Common myeloid progenitor, CD34-positive (primary cell): ENCODE data around the gene GCNT2.
A peak's percentile ranks its signal among the peaks of the same experiment; 100 is the strongest.

Experiments
- CTCF ChIA-PET: fragments of 350-600 bp; sonication (Branson Sonifier 250); formaldehyde crosslinking; loops from one replicate; lab custom pipeline; 2021; ENCODE audit warnings: antibody characterized with exemption; lab: Charles Lee
- POLR2A ChIA-PET: fragments of 350-600 bp; sonication (Branson Sonifier 250); formaldehyde crosslinking; loops from one replicate; lab custom pipeline; 2021; ENCODE audit warnings: antibody characterized with exemption; lab: Charles Lee
- DNase-seq, 3 donors: peaks; one replicate each; pipeline versions ENCODE4 v3.0.0 to v3.0.0-alpha.2; 2013
- H3K27ac ChIP-seq, 2 experiments: 1 replicate in 1 of 2; 2 replicates in 1 of 2; pipeline ENCODE4 v1.7.0; 2013; ENCODE audit warnings: inconsistent platforms in 2 of 2, low read length in 2 of 2, mild to moderate bottlenecking in 2 of 2, low read depth in 1 of 2, moderate library complexity in 1 of 2; ENCODE audit not compliant: severe bottlenecking in 2 of 2, insufficient read depth in 1 of 2, poor library complexity in 1 of 2
- H3K27me3 ChIP-seq, 5 experiments: replicated peaks in 2 of 5; 1 replicate in 3 of 5; 2 replicates in 2 of 5; pipeline versions ENCODE4 v1.6.1 to v1.7.0; 2013; ENCODE audit warnings: low read length in 4 of 5, mild to moderate bottlenecking in 2 of 5, moderate library complexity in 2 of 5, inconsistent platforms in 1 of 5; ENCODE audit not compliant: insufficient read depth in 5 of 5, control insufficient read depth in 4 of 5
- H3K36me3 ChIP-seq, 4 experiments: 1 replicate in 2 of 4; 2 replicates in 2 of 4; pipeline versions ENCODE4 v1.6.1 to v1.7.0; 2013; ENCODE audit warnings: low read length in 3 of 4, control low read depth in 1 of 4, mild to moderate bottlenecking in 1 of 4; ENCODE audit not compliant: control insufficient read depth in 4 of 4, insufficient read depth in 4 of 4
- H3K4me1 ChIP-seq, 4 experiments: 1 replicate in 3 of 4; 2 replicates in 1 of 4; pipeline versions ENCODE4 v1.6.1 to v1.7.1; 2013; ENCODE audit warnings: low read length in 3 of 4, mild to moderate bottlenecking in 3 of 4, control low read depth in 1 of 4, inconsistent platforms in 1 of 4, moderate library complexity in 1 of 4; ENCODE audit not compliant: control insufficient read depth in 4 of 4, insufficient read depth in 4 of 4; ENCODE audit errors: control extremely low read depth in 1 of 4
- H3K4me3 ChIP-seq, 7 experiments: 1 replicate in 4 of 7; 2 replicates in 3 of 7; pipeline versions ENCODE4 v1.5.1 to v1.7.0; 2013; ENCODE audit warnings: mild to moderate bottlenecking in 7 of 7, low read length in 6 of 7, moderate library complexity in 6 of 7, inconsistent platforms in 2 of 7, low read depth in 2 of 7, control low read depth in 1 of 7; ENCODE audit not compliant: insufficient read depth in 4 of 7, control insufficient read depth in 1 of 7; ENCODE audit errors: extremely low read depth in 1 of 7
- H3K9me3 ChIP-seq, 5 experiments: 1 replicate in 4 of 5; 2 replicates in 1 of 5; pipeline versions ENCODE4 v1.6.1 to v1.7.1; 2013; ENCODE audit warnings: low read length in 4 of 5, mild to moderate bottlenecking in 2 of 5, inconsistent platforms in 1 of 5, low read depth in 1 of 5, moderate library complexity in 1 of 5; ENCODE audit not compliant: control insufficient read depth in 4 of 5, insufficient read depth in 2 of 5; ENCODE audit errors: control extremely low read depth in 1 of 5
- WGBS: methylation state at CpG from one replicate; pipeline ENCODE4 v1.1.5; 2013; ENCODE audit not compliant: insufficient coverage; 5-methylcytosine and 5-hydroxymethylcytosine counted together

The GCNT2 gene

DNA sequence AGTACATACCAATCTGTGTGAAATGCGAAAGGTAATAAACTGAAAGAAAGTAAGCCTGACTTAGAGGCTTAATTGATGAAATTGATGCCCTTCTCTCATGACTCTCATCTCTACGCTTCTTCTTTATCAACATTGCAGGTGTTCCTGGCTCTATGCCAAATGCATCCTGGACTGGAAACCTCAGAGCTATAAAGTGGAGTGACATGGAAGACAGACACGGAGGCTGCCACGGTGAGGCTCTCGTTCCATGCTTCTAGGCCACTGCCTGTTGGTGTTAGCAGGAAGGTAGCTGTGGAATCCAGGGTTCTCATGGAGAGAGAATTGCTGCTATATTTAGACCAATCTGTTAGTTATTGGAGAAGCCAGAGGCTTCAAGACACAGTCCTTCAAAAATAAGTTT lies 100.1 kb downstream of the GCNT2 start:
- H3K4me3 ChIP-seq: no peak overlapping the region
- H3K9me3 ChIP-seq: peaks cover 0 to 4% (median 0%) of the 10 kb centered on the region in 5 experiments
- 100% methylated on average over 3 of the region's 5 CpGs for WGBS
- no peak overlapping the region for H3K27ac ChIP-seq
- no peaks in the 10 kb centered on the region for H3K27me3 ChIP-seq
- ChIA-PET CTCF (interaction anchor here (1.4 kb wide), 1 partner anchor 23 kb away, joined by 3 read pairs; no protein-coding TSS in a partner anchor), POLR2A (no interaction called here)
- DNase-seq: no peak
- peaks cover 6 to 48% (median 20%) of the 10 kb centered on the region in 4 experiments for H3K36me3 ChIP-seq
- H3K4me1 ChIP-seq: no peaks in the 10 kb centered on the region

DNA sequence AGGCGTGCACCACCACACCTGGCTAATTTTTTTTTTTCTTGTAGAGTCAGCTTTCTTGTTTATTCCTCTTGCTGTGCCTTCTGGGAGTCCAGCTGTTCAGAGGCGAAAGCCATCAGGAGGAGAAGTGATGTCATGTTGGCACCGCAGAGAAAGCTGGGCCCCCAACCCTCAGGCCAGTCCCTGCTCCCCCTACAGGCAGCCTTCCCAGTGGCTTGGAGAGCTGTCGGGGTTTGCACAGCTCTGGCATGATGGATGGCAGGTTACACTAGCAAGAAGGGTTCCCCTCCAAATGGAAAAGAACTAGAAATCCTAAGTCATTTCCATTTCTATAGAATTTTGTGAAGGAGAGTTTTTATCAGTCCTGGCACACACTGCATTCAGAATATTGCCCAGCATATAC lies 100.7 kb downstream of the GCNT2 start:
- POLR2A ChIA-PET: no interaction called here
- WGBS: 100% methylated on average over 3 of the region's 4 CpGs

DNA sequence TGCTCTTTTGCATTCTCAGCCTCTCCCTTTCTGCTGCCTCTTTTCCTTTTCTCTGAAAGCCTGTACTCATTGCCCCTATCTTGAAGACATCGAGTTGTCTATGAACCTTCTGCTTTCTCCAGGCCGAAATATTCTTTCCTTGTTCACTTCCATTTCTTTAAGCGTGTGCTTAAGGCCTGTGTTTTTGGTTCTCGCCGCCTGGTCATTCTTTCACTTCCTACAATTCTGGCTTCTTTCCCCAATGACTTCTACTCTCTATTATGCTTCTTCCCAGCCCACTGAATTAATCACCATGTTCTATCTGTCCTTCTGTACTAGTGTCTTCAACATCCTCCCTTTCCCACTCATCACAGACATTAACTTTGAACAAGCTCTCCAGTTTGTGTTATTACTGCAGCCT lies 103.7 kb downstream of the GCNT2 start:
- ChIA-PET POLR2A (no interaction called here), CTCF (interaction anchor here (1.0 kb wide), 1 partner anchor 8 kb away, joined by 3 read pairs; no protein-coding TSS in a partner anchor)
- Histone ChIP-seq H3K4me1 (no peaks in the 10 kb centered on the region), H3K36me3 (peaks cover 9 to 60% (median 27%) of the 10 kb centered on the region in 4 experiments), H3K27me3 (no peaks in the 10 kb centered on the region), H3K4me3 (no peak overlapping the region), H3K9me3 (peaks cover 0 to 4% (median 0%) of the 10 kb centered on the region in 5 experiments), H3K27ac (no peak overlapping the region)
- DNase-seq: no peak
- WGBS: 100% methylated on average over 5 of the region's 5 CpGs

More for the DNA sequence above, 100.7 kb downstream of the GCNT2 start:
- H3K4me3 ChIP-seq: no peak overlapping the region
- no peak overlapping the region for H3K27ac ChIP-seq
- no peak for DNase-seq
- H3K9me3 ChIP-seq: peaks cover 0 to 4% (median 0%) of the 10 kb centered on the region in 5 experiments
- peaks cover 6 to 55% (median 25%) of the 10 kb centered on the region in 4 experiments for H3K36me3 ChIP-seq
- no peaks in the 10 kb centered on the region for H3K4me1 ChIP-seq
- no peaks in the 10 kb centered on the region for H3K27me3 ChIP-seq
- CTCF ChIA-PET: interaction anchor here (1.4 kb wide), 1 partner anchor 22 kb away, joined by 3 read pairs; no protein-coding TSS in a partner anchor

DNA sequence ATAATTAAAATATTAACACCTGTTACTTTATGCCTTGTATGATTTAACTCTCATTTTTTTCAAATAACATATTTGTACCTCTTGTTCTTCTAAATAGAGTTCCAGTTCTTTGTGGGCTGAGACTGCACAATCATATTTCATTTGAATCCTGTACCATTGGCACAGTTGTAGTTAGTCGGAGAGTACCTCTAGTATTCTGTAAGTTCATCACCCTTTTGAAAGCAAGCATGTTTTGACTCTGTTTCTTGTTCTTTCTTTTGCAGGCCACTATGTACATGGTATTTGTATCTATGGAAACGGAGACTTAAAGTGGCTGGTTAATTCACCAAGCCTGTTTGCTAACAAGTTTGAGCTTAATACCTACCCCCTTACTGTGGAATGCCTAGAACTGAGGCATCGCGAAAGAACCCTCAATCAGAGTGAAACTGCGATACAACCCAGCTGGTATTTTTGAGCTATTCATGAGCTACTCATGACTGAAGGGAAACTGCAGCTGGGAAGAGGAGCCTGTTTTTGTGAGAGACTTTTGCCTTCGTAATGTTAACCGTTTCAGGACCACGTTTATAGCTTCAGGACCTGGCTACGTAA lies 105.1 kb downstream of the GCNT2 start:
- peaks cover 0 to 4% (median 0%) of the 10 kb centered on the region in 5 experiments for H3K9me3 ChIP-seq
- H3K36me3 ChIP-seq: peaks cover 9 to 58% (median 27%) of the 10 kb centered on the region in 4 experiments
- no peak overlapping the region for H3K27ac ChIP-seq
- POLR2A ChIA-PET: interaction anchor here (0.6 kb wide), 1 partner anchor 919 kb away, joined by 5 read pairs; no protein-coding TSS in a partner anchor
- CTCF ChIA-PET: no interaction called here
- no peaks in the 10 kb centered on the region for H3K27me3 ChIP-seq
- no peaks in the 10 kb centered on the region for H3K4me1 ChIP-seq
- WGBS: 100% methylated on average over 3 of the region's 9 CpGs
- no peak for DNase-seq
- H3K4me3 ChIP-seq: no peak overlapping the region

DNA sequence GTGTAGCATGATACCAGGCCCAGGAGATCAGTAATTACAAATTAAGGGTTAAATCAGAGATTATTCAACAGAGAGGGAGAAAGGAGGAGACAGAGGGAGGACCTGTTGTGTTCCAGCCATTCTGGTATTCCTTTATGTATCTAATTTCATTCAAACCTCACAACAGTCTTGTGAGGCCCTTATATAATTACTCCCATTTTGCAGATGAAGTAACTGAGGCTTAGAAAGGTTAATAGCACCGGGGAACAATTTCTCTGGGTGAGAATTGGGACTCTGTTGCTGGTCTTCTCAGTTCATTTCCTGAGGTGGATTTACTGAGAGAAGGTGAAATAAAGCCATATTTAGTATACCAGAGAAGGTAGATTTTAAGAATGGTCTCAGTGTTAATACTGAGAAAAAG lies 106.6 kb downstream of the GCNT2 start:
- no peak for DNase-seq
- WGBS: no CpG with 5 or more reads among the region's 1 CpG
- no peak overlapping the region for H3K27ac ChIP-seq
- H3K4me1 ChIP-seq: no peaks in the 10 kb centered on the region
- ChIA-PET POLR2A (no interaction called here), CTCF (no interaction called here)
- peaks cover 0 to 4% (median 0%) of the 10 kb centered on the region in 5 experiments for H3K9me3 ChIP-seq
- no peaks in the 10 kb centered on the region for H3K27me3 ChIP-seq
- H3K36me3 ChIP-seq: peaks cover 9 to 43% (median 22%) of the 10 kb centered on the region in 4 experiments
- no peak overlapping the region for H3K4me3 ChIP-seq

DNA sequence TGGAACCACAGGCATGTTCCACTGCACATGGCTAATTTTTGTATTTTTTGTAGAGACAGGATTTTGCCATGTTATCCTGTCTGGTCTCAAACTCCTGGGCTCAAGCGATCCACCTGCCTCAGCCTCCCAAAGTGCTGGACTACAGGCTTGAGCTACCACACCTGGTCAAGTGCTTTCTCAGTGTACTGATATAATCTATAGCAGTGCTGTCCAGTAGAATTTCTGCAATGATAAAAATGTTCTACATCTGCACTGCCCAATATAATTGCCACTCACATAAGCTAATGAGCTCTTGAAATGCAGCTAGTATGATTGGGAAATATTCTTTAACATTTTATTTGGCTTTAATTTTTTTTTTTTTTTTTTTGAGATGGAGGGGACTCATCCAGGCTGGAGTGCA lies 109.0 kb downstream of the GCNT2 start:
- H3K27me3 ChIP-seq: no peaks in the 10 kb centered on the region
- POLR2A ChIA-PET: no interaction called here
- CTCF ChIA-PET: interaction anchor here (1.2 kb wide), 1 partner anchor 21 kb away, joined by 3 read pairs; no protein-coding TSS in a partner anchor

DNA sequence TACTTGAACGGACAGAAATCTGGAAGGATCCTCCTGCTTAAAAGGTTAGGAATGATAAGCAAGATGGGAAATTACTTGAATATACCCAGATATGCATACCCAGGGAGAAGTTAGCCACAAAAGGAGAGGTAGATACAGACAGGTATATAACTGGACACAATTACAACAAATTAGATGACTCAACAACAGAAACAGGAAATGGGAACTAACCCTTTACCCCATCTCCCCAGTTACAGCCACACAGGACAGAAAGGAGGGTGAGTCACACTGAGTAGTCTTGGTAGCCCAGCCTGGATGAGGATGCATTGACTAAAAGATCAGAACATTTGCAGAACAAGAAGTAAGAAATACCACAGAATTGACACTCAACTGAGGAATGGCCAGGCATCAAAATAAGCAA lies 112.1 kb downstream of the GCNT2 start:
- Histone ChIP-seq H3K4me1 (peaks cover 0 to 14% (median 2%) of the 10 kb centered on the region in 4 experiments), H3K27ac (no peak overlapping the region), H3K9me3 (no peaks in the 10 kb centered on the region), H3K4me3 (no peak overlapping the region), H3K27me3 (no peaks in the 10 kb centered on the region), H3K36me3 (no peaks in the 10 kb centered on the region)
- CTCF ChIA-PET: no interaction called here
- POLR2A ChIA-PET: no interaction called here
- WGBS: no CpG with 5 or more reads among the region's 1 CpG
- DNase-seq: peak; percentile 29 to 85 (median 76)

More for the DNA sequence above, 109.0 kb downstream of the GCNT2 start:
- Histone ChIP-seq H3K36me3 (peaks cover 3 to 20% (median 9%) of the 10 kb centered on the region in 4 experiments), H3K9me3 (no peaks in the 10 kb centered on the region), H3K4me3 (no peak overlapping the region), H3K27ac (no peak overlapping the region), H3K4me1 (peaks cover 0 to 14% (median 2%) of the 10 kb centered on the region in 4 experiments)
- 83% methylated on average over 1 of the region's 1 CpG for WGBS
- no peak for DNase-seq
